Fibroblast of peridontal ligament (primary cell): ENCODE measurements around the gene FCER1A.

ENCODE experiments used
- DNase-seq: peaks from one replicate; pipeline ENCODE4 v3.0.0-alpha.2; 2010; ENCODE audit errors: extremely low read depth

The FCER1A gene

GRCh38 chr1:159352436-159352835 is 50.3 kb downstream of the FCER1A start:
- DNase-seq: no peak
